H1 (cell line): Measurements from ENCODE around the gene TCTN3.

Experiments
- POLR2A ChIP-seq, 2 experiments: IDR thresholded peaks; 1 replicate in 1 of 2; 2 replicates in 1 of 2; pipeline ENCODE4 v1.6.1; 2011; ENCODE audit warnings: low read depth in 2 of 2, low read length in 2 of 2, mild to moderate bottlenecking in 2 of 2; ENCODE audit errors: control extremely low read depth in 1 of 2
- RFX5 ChIP-seq: IDR thresholded peaks from 2 replicates; pipeline ENCODE4 v1.6.1; 2011; ENCODE audit warnings: low read depth, low read length, improper control_type of control experiment, borderline replicate concordance
- SIN3A ChIP-seq, 2 experiments: IDR thresholded peaks in 1 of 2; conservative IDR thresholded peaks in 1 of 2; 2 replicates each; pipeline ENCODE4 v1.6.1; 2011 to 2012; ENCODE audit warnings: low read length in 2 of 2, improper control_type of control experiment in 1 of 2, low read depth in 1 of 2, mild to moderate bottlenecking in 1 of 2
- TCF12 ChIP-seq: IDR thresholded peaks from 2 replicates; pipeline ENCODE4 v1.6.1; 2011; ENCODE audit warnings: low read depth, mild to moderate bottlenecking, low read length
- TF ChIP-seq, protein P1 (sequence below), 3 experiments: IDR thresholded peaks; 1 replicate in 2 of 3; 2 replicates in 1 of 3; pipeline versions ENCODE4 v1.5.1 to v1.6.1; 2011; ENCODE audit warnings: low read length in 3 of 3, mild to moderate bottlenecking in 3 of 3, inconsistent platforms in 2 of 3, low read depth in 1 of 3, moderate library complexity in 1 of 3; ENCODE audit not compliant: insufficient read depth in 1 of 3; ENCODE audit errors: control extremely low read depth in 1 of 3

DNA sequence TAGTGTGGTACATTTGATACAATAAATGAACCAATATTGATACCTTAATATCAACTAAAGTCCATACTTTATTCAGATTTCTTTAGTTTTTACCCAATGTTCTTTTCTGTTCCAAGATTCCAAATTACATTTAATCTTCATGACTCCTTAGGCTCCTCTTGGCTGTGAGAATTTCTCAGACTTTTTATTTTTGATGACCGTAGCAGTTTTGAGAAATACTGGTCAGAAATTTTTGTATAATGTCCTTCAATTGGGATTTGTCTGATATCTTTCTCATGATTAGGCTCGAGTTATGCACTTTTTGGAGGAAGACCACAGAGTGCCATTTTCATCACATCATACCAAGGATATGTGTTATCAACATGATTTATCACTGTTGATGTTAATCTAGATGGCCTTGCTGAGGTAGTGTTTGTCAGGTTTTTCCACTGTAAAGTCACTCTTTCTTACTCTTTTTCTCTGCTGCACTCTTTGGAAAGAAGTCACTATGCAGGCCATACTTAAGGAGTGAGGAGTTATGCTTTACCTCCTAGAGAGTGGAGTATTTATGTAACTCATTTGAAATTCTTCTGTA lies 49.3 kb upstream of the TCTN3 start:
- TF ChIP-seq, protein P1, sequence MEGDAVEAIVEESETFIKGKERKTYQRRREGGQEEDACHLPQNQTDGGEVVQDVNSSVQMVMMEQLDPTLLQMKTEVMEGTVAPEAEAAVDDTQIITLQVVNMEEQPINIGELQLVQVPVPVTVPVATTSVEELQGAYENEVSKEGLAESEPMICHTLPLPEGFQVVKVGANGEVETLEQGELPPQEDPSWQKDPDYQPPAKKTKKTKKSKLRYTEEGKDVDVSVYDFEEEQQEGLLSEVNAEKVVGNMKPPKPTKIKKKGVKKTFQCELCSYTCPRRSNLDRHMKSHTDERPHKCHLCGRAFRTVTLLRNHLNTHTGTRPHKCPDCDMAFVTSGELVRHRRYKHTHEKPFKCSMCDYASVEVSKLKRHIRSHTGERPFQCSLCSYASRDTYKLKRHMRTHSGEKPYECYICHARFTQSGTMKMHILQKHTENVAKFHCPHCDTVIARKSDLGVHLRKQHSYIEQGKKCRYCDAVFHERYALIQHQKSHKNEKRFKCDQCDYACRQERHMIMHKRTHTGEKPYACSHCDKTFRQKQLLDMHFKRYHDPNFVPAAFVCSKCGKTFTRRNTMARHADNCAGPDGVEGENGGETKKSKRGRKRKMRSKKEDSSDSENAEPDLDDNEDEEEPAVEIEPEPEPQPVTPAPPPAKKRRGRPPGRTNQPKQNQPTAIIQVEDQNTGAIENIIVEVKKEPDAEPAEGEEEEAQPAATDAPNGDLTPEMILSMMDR (IDR thresholded peaks at IDR 0.05; ENCODE audit: control extremely low read depth in 1 of 3, insufficient read depth in 1 of 3, low read depth in 1 of 3, low read length in 3 of 3), result no peak
- no peak for TF ChIP-seq RFX5
- TF ChIP-seq POLR2A (IDR thresholded peaks at IDR 0.05; ENCODE audit: control extremely low read depth in 1 of 2, low read depth in 2 of 2, low read length in 2 of 2), result no peak
- no peak for TF ChIP-seq SIN3A (conservative IDR thresholded peaks at IDR 0.05 in 1 of 2, IDR thresholded peaks at IDR 0.05 in 1 of 2; ENCODE audit: low read depth in 1 of 2, low read length in 2 of 2)
- no peak for TF ChIP-seq TCF12
